Stomach smooth muscle (tissue), 2 donors: ENCODE results near the gene CTAGE4.
"Not testable (repeated sequence)": the region's sequence is repeated elsewhere in the genome, so short reads cannot be mapped to it uniquely, and the experiment has no call there.

Source experiments
- H3K27ac ChIP-seq: one replicate; pipeline ENCODE4 v1.7.0; 2013; ENCODE audit warnings: mild to moderate bottlenecking, low read length, inconsistent platforms
- H3K27me3 ChIP-seq, 2 donors: one replicate each; pipeline ENCODE4 v1.7.0; 2013; ENCODE audit warnings: low read length in 2 of 2; ENCODE audit not compliant: insufficient read depth in 2 of 2, control insufficient read depth in 1 of 2
- H3K36me3 ChIP-seq, 2 donors: one replicate each; pipeline ENCODE4 v1.7.0; 2013; ENCODE audit warnings: low read length in 2 of 2; ENCODE audit not compliant: control insufficient read depth in 2 of 2, insufficient read depth in 2 of 2
- H3K4me1 ChIP-seq: one replicate; pipeline ENCODE4 v1.7.0; 2013; ENCODE audit warnings: low read length; ENCODE audit not compliant: control insufficient read depth, insufficient read depth
- H3K4me3 ChIP-seq, 2 donors: one replicate each; pipeline ENCODE4 v1.7.0; 2013; ENCODE audit warnings: low read length in 2 of 2
- H3K9ac ChIP-seq, 2 donors: one replicate each; pipeline ENCODE4 v1.7.0; 2013; ENCODE audit warnings: low read length in 2 of 2, mild to moderate bottlenecking in 1 of 2
- H3K9me3 ChIP-seq, 2 donors: one replicate each; pipeline ENCODE4 v1.7.0; 2013; ENCODE audit warnings: low read length in 2 of 2; ENCODE audit not compliant: control insufficient read depth in 2 of 2
- donor health status: healthy.
- donor health status: Pancreatic carcinoma.

Gene CTAGE4

GRCh38 chr7:144178380-144179164 is 4.7 kb upstream of the CTAGE4 start:
- not testable (repeated sequence) for H3K27me3 ChIP-seq, H3K36me3 ChIP-seq, H3K4me1 ChIP-seq, H3K4me3 ChIP-seq, H3K27ac ChIP-seq, H3K9ac ChIP-seq, H3K9me3 ChIP-seq

DNA sequence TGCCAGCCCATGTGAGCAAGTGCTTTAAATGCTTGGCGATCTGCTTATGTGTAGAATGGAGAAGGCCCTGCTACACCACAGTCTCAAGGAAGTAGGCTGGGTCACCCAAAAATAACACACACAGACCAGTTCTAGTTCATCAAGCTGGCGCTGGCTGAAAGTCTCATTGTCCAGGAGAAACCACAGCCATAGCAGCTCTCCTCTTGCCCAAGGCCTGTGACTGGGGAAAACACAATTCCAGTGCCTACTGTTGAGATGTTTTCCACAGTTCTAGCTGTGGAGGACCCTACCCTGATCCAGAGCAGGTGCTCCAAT is 4.1 kb upstream of the CTAGE4 start:
- not testable (repeated sequence) for H3K9me3 ChIP-seq, H3K4me3 ChIP-seq, H3K4me1 ChIP-seq, H3K27me3 ChIP-seq, H3K27ac ChIP-seq, H3K9ac ChIP-seq, H3K36me3 ChIP-seq

GRCh38 chr7:144187848-144188247 is 4.6 kb downstream of the CTAGE4 start:
- H3K27ac ChIP-seq, H3K9me3 ChIP-seq, H3K36me3 ChIP-seq, H3K4me1 ChIP-seq, H3K4me3 ChIP-seq, H3K27me3 ChIP-seq, H3K9ac ChIP-seq: not testable (repeated sequence)

DNA sequence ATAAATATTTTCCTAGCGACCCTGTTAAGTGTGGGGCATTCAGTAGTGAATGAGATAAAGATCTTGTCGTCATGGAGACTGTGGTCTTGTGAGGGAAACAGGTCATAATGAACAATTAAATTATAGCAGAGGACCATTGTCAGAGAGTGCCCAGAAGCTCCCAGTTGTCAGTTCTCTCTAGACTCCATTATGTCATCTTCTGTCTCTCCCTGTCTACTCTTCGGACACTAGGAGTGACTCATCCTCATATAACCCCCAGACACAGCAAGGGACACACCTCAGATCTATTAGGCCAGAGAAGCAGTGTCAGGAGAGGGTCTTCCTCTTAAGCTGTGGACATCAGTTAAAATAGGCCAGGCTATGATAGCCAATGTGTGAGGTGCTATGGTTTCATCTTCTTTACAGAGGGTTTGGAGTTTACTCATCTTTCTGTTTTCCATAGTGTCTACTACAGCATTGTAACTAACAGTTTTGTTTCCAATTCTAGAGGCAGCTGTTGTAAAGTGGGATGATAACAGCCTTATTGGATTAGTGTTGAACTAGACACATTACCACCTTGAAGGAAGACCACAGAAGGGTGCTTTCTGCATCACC is 5.4 kb downstream of the CTAGE4 start:
- not testable (repeated sequence) for H3K4me3 ChIP-seq, H3K9ac ChIP-seq, H3K27me3 ChIP-seq, H3K9me3 ChIP-seq, H3K4me1 ChIP-seq, H3K27ac ChIP-seq, H3K36me3 ChIP-seq

DNA sequence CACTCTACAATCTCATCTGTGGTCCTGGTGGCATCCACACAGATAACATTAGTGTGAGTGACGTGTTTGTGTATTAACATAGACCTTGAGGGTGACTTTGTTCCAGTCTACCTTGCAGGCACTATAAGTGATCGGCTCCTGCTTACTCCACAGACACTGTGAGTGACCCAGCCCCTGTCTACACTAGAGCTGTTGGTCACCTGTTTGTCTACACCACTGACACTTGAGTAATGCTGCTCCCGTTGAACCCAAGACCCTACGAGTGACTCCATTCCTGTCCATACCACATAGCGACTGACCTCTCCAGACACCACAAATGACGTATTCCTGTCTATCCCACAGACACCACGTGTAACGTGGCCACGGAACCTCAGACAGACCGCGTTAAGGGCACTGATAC is 10.5 kb downstream of the CTAGE4 start:
- H3K9ac ChIP-seq, H3K9me3 ChIP-seq, H3K27me3 ChIP-seq, H3K4me3 ChIP-seq, H3K27ac ChIP-seq, H3K4me1 ChIP-seq, H3K36me3 ChIP-seq: not testable (repeated sequence)

- H3K9ac ChIP-seq, H3K27me3 ChIP-seq, H3K4me1 ChIP-seq, H3K36me3 ChIP-seq, H3K4me3 ChIP-seq, H3K9me3 ChIP-seq, H3K27ac ChIP-seq: not testable (repeated sequence)
Measured at GRCh38 chr7:144194453-144194852, 11.2 kb downstream of the CTAGE4 start.

DNA sequence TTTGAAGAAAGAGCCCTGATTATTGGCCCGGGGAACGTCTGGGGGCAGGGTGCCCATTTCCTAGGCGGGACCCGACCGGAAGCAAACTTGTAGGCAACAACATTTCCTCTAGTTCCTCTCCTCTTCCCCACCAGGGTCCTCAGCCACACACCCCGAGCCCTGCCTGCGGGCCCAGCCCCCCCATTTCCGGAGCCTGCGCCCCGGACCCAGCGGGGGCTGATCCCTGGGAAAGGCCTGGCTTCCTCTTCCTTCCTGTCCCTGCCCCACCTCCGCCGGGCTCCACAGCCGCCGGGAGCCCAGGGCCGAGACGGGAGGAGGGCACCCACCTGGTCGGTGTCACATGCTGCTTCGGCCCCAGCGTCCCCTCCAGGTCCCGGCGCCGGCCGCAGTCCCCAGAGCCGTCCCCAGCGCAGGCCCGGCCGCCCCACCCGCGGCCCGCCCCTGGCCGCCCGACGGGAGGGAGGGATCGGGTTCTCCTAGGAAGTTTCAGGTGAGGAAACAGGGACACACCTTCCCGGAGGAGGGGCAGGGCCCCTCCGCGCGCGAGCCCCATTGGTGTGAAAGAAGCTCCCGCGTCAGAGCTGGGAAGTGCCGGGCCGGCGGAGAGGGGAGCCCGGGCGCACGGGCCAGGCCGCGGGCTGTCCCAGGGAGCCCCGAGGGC is 12.1 kb downstream of the CTAGE4 start, which contains the start of gene ARHGEF35:
ARHGEF35 (minus strand) TSS at position 622 of the 661 bp plus-strand sequence. CDS start 7,450 bp downstream, outside the sequence.
- not testable (repeated sequence) for H3K4me3 ChIP-seq, H3K27ac ChIP-seq, H3K36me3 ChIP-seq, H3K27me3 ChIP-seq, H3K9ac ChIP-seq, H3K9me3 ChIP-seq, H3K4me1 ChIP-seq

- not testable (repeated sequence) for H3K4me1 ChIP-seq, H3K9ac ChIP-seq, H3K36me3 ChIP-seq, H3K27ac ChIP-seq, H3K27me3 ChIP-seq, H3K4me3 ChIP-seq, H3K9me3 ChIP-seq
Measured at GRCh38 chr7:144198934-144199333, 15.7 kb downstream of the CTAGE4 start.

DNA sequence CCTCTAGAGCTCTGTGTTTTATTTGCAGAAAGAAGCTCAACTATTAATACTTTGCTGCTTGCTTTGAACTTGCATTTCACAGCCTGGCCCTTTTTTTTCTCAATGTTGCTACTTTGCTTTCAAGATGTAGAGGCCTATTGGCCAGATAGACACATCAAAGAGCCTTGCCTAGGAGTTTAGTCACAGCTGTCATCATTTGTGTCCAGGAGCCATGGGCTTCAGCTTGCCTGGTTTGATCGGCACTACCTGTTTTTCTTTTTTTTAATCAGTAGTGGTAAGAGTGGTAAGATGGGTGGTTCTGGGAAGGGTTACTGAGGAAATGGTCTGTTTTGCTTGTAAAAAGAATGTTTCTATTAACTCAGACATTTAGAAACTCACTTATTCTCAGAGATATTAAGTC is 18.7 kb downstream of the CTAGE4 start:
- H3K27me3 ChIP-seq, H3K4me3 ChIP-seq, H3K9me3 ChIP-seq, H3K27ac ChIP-seq, H3K36me3 ChIP-seq, H3K4me1 ChIP-seq, H3K9ac ChIP-seq: not testable (repeated sequence)

DNA sequence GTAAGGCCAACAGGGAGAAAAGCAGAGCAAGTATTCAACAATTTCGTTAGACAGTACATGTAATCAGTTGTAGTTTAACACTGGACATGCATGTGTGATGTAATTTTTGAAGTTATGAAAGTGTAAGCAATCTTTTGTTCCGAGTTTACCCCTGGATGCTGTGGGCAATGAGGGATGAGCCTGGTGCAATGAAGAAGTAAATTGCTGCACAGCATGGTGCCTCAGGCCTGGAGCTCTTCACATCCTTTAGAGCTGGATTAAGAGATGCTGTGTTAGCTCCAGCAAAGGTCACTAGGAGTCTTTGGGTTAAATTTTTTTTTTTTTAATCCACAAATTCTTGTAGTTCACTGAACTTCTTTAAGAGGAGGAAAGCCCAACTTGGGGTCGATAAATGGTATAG is 19.8 kb downstream of the CTAGE4 start:
- not testable (repeated sequence) for H3K4me3 ChIP-seq, H3K9me3 ChIP-seq, H3K36me3 ChIP-seq, H3K4me1 ChIP-seq, H3K27ac ChIP-seq, H3K27me3 ChIP-seq, H3K9ac ChIP-seq

DNA sequence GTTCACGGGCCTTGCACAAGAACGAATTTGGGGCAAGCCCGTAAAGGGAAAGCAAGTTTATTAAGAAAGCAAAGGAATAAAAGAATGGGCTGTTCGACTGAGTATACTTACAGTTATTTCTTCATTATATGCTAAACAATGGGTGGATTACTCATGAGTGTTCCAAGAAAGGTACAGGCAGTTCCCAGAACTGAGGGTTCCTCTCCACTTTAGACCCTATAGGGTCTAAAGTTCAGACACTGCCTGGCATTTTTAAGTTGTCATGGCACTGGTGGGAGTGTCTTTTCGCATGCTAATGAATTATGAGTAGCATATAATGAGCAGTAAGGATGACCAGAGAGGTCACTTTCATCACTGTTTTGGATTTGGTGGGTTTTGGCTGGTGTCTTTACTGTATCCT is 22.0 kb downstream of the CTAGE4 start:
- not testable (repeated sequence) for H3K4me1 ChIP-seq, H3K9me3 ChIP-seq, H3K36me3 ChIP-seq, H3K4me3 ChIP-seq, H3K9ac ChIP-seq, H3K27ac ChIP-seq, H3K27me3 ChIP-seq
